ENCODE results near the gene PHLDA1. TPM values are rescaled to one million over a fixed set of nuclear protein-coding genes. Genes with fewer than 3 reads are reported as not detected.
A peak's percentile ranks its signal among the peaks of the same experiment; 100 is the strongest.

PHLDA1 gene
- 10 to 100 TPM; 11.1 to 24.0 (median 19.1) TPM for total RNA-seq
- total RNA-seq (2013), result 8.1 TPM

DNA sequence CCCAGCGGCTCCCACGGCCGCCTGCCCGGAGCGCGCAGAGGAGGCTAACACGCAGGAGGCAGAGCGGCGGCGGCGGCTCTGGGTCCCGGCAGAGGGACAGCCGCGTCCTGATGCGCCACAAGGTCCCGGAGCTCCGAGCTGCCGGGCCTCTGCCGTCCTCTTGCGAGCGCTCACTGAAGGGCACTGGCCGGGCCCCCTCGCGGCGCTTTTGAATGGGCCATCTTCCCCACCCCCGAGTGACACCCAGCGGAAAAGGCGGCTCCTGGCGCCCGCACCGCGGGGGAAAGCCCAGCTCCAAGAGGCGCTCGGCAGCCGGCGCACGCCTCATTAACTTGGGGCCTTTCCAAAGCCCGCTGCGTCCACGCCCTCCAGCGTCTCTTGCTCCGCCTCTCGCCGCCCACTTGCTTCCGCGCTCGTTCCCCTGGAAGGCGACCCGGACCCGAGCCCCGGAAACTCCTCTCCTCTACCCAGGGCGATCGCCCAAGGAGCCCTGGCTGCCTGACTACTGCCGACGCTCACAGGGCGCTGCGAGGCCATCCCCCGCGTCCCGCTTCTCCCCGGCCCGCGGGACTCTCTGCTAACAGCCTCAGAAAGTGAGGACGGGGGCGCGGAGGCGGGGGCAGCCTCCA, at the start of gene PHLDA1:
Gene PHLDA1 (minus strand): TSS at position 363 of the 629 bp plus-strand sequence.
- WGBS (ENCODE audit: insufficient coverage), result under 1% methylated on average over 67 of the region's 67 CpGs
- peaks cover 2% of the 10 kb centered on the region for H3K27me3 ChIP-seq (ENCODE audit: control insufficient read depth, insufficient read depth, low read length)
- intact Hi-C loops (cut with micrococcal nuclease), result loop anchor here (1.0 to 5.0 kb wide), 8 partner anchors 11 to 551 kb away; partner anchors contain the start of genes GLIPR1, KRR1, NAP1L1 and OSBPL8
- Mint-ChIP-seq H3K36me3 (no peaks in the 10 kb centered on the region), H3K27me3 (ENCODE audit: low read depth in 2 of 2) (no peaks in the 10 kb centered on the region), H3K4me1 (peaks cover 35 to 36% of the 10 kb centered on the region in 2 donors), H3K27ac (peak within 1 kb of the TSS; percentile 95 to 98), H3K9me3 (no peaks in the 10 kb centered on the region), H3K4me3 (peak within 1 kb of the TSS; percentile 93)
- H3K27ac ChIP-seq (ENCODE audit: low read length), result peak within 1 kb of the TSS; percentile 89
- ATAC-seq, result peak; percentile 85 to 93 (median 85)
- no peaks in the 10 kb centered on the region for H3K9me3 ChIP-seq (ENCODE audit: control insufficient read depth, insufficient read depth, low read length)
- H3K4me1 ChIP-seq (ENCODE audit: control insufficient read depth, insufficient read depth, low read length), result peaks cover 25% of the 10 kb centered on the region
- H3K4me3 ChIP-seq (ENCODE audit: low read length), result peak within 1 kb of the TSS; percentile 69
- peak; percentile 93 to 95 for DNase-seq
- H3K36me3 ChIP-seq (ENCODE audit: control insufficient read depth, insufficient read depth, low read length), result no peaks in the 10 kb centered on the region
- TF ChIP-seq, protein P1, sequence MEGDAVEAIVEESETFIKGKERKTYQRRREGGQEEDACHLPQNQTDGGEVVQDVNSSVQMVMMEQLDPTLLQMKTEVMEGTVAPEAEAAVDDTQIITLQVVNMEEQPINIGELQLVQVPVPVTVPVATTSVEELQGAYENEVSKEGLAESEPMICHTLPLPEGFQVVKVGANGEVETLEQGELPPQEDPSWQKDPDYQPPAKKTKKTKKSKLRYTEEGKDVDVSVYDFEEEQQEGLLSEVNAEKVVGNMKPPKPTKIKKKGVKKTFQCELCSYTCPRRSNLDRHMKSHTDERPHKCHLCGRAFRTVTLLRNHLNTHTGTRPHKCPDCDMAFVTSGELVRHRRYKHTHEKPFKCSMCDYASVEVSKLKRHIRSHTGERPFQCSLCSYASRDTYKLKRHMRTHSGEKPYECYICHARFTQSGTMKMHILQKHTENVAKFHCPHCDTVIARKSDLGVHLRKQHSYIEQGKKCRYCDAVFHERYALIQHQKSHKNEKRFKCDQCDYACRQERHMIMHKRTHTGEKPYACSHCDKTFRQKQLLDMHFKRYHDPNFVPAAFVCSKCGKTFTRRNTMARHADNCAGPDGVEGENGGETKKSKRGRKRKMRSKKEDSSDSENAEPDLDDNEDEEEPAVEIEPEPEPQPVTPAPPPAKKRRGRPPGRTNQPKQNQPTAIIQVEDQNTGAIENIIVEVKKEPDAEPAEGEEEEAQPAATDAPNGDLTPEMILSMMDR (IDR thresholded peaks at IDR 0.05), result peak; percentile 40

DNA sequence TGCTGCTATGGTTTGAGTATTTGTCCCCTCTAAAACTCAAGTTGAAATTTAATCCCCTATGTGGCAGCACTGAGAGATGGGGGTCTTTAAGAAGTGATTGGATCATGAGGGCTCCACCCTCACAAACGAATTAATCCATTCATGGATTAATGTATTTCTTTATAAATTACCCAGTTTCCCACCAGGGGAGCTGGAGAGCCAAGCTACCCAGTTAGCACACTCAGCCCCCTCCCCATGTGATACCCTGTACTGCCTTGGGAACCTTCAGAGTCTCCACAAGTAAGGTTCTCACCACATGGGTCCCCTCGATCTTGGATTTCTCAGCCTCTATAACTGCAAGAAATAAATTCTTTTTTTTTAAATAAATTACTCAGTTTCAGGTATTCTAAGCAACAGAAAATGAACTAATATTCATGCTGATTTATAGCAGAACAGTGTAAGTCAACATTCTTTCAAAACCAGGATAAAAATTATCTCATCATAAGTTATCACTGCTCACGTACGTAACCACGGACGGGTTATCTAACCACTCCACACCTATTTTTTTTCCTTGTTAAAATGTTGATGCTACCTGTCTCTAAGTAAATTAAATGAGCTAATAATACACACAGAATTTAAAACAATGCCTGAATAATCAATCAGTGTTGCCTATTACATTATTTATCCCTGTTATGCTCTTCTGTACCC, 49.3 kb upstream of the PHLDA1 start:
- TF ChIP-seq, protein P1 (IDR thresholded peaks at IDR 0.05), result no peak
- ATAC-seq (no peak), DNase-seq (peak in 1 of 2 donors; percentile 45)
- H3K9me3 ChIP-seq (ENCODE audit: control insufficient read depth, insufficient read depth, low read length), result no peaks in the 10 kb centered on the region
- WGBS (ENCODE audit: insufficient coverage), result 41% methylated on average over 3 of the region's 6 CpGs
- Mint-ChIP-seq H3K27ac (no peak overlapping the region), H3K9me3 (no peaks in the 10 kb centered on the region), H3K36me3 (no peaks in the 10 kb centered on the region), H3K4me3 (no peak overlapping the region), H3K27me3 (ENCODE audit: low read depth in 2 of 2) (no peaks in the 10 kb centered on the region), H3K4me1 (peaks cover 50 to 60% of the 10 kb centered on the region in 2 donors)
- H3K27me3 ChIP-seq (ENCODE audit: control insufficient read depth, insufficient read depth, low read length), result no peaks in the 10 kb centered on the region
- H3K4me3 ChIP-seq (ENCODE audit: low read length), result no peak overlapping the region
- intact Hi-C loops (cut with micrococcal nuclease), result loop anchor here (5.0 kb wide), 2 partner anchors 266 to 569 kb away; partner anchors contain the start of genes BBS10 and KRR1
- H3K27ac ChIP-seq (ENCODE audit: low read length), result no peak overlapping the region
- H3K36me3 ChIP-seq (ENCODE audit: control insufficient read depth, insufficient read depth, low read length), result no peaks in the 10 kb centered on the region
- H3K4me1 ChIP-seq (ENCODE audit: control insufficient read depth, insufficient read depth, low read length), result peaks cover 11% of the 10 kb centered on the region

DNA sequence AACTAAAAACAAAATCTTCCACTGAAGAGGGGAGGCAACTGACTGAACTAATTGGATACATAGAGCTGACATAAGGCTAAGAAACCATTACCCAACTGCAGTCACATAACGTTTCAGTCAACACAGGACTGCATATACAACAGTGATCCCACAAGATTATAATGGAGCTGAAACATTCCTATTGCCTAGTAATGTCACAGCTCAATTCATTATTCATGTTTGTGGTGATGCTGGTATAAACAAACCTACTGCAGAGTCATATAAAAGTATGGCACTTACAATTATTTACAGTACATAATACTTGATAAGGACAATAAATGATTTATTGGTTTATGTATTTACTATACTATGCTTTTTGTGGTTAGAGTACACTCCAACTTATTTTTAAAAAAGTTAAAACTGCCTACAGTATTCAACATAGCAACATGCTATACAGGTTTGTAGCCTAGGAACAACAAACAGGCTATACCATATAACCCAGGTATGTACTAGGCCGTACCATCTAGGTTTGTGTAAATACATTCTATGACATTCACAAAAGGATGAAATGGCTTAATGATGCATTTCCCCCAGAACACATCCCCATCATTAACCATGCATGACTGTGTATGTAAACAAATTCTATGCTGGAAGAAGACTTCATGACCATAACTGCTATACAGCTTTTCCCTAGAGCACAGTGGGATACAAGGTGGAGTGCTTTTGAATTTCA, 48.6 kb upstream of the PHLDA1 start:
- no peak overlapping the region for H3K27ac Mint-ChIP-seq
- intact Hi-C loops (cut with micrococcal nuclease), result loop anchor here (5.0 kb wide), 2 partner anchors 267 to 568 kb away; partner anchors contain the start of genes BBS10 and KRR1
- Histone ChIP-seq H3K36me3 (ENCODE audit: control insufficient read depth, insufficient read depth, low read length) (no peaks in the 10 kb centered on the region), H3K4me3 (ENCODE audit: low read length) (no peak overlapping the region), H3K9me3 (ENCODE audit: control insufficient read depth, insufficient read depth, low read length) (no peaks in the 10 kb centered on the region), H3K27me3 (ENCODE audit: control insufficient read depth, insufficient read depth, low read length) (no peaks in the 10 kb centered on the region), H3K4me1 (ENCODE audit: control insufficient read depth, insufficient read depth, low read length) (peaks cover 11% of the 10 kb centered on the region), H3K27ac (ENCODE audit: low read length) (no peak overlapping the region)
- no peaks in the 10 kb centered on the region for H3K27me3 Mint-ChIP-seq (ENCODE audit: low read depth in 2 of 2)
- WGBS (ENCODE audit: insufficient coverage), result 68% methylated on average over 2 of the region's 2 CpGs
- ATAC-seq (no peak), DNase-seq (no peak)
- H3K4me3 Mint-ChIP-seq, result no peak overlapping the region
- H3K36me3 Mint-ChIP-seq, result no peaks in the 10 kb centered on the region
- H3K4me1 Mint-ChIP-seq, result peaks cover 44 to 53% of the 10 kb centered on the region in 2 donors
- TF ChIP-seq, protein P1 (IDR thresholded peaks at IDR 0.05), result no peak
- no peaks in the 10 kb centered on the region for H3K9me3 Mint-ChIP-seq

All from natural killer cell (primary cell).